SK-N-MC (cell line): Measurements from ENCODE around the gene PTTG1.

Experiments used
- EZH2 ChIP-seq: fragments of 200-600 bp; sonication (generic); IDR thresholded peaks from one replicate; pipeline ENCODE4 v1.6.1; 2017; ENCODE audit warnings: antibody characterized with exemption
- FOXP2 ChIP-seq: optimal IDR thresholded peaks from 2 replicates; pipeline ENCODE3; 2011; ENCODE audit warnings: mild to moderate bottlenecking, moderate library complexity; ENCODE audit not compliant: insufficient read depth; ENCODE audit errors: extremely low read length, control extremely low read depth
- POLR2AphosphoS5 ChIP-seq: IDR thresholded peaks from 2 replicates; pipeline ENCODE4 v1.6.1; 2012; ENCODE audit warnings: mild to moderate bottlenecking, low read depth, low read length, borderline replicate concordance

- TF ChIP-seq POLR2AphosphoS5 (no peak), EZH2 (no peak), FOXP2 (no peak)
Measured at GRCh38 chr5:160439205-160439600, 17.5 kb downstream of the PTTG1 start.
